CD4-positive, CD25-positive, alpha-beta regulatory T cell (primary cell): ENCODE results near the gene MACROD2. TPM values are rescaled to one million over a fixed set of nuclear protein-coding genes. Genes with fewer than 3 reads are reported as not detected.

Experiments
- ATAC-seq, 2 donors: fragments of 150-1000 bp; cut with Tn5 transposase; one replicate each; pipeline ENCODE4 v1.10.0; 2021; ENCODE audit warnings: low read depth in 2 of 2, moderate number of reproducible peaks in 2 of 2, moderate library complexity in 1 of 2
- DNase-seq, 3 donors: peaks; one replicate each; pipeline versions ENCODE4 v3.0.0 to v3.0.0-alpha.2; 2012 to 2022; ENCODE audit warnings: mixed read lengths in 1 of 3
- H3K27ac ChIP-seq: one replicate; pipeline ENCODE4 v1.7.0; 2013; ENCODE audit warnings: mild to moderate bottlenecking, low read length; ENCODE audit not compliant: insufficient read depth, poor library complexity, severe bottlenecking
- H3K27me3 ChIP-seq: one replicate; pipeline ENCODE4 v1.7.0; 2013; ENCODE audit warnings: low read length; ENCODE audit not compliant: control insufficient read depth, insufficient read depth
- H3K36me3 ChIP-seq: one replicate; pipeline ENCODE4 v1.7.0; 2013; ENCODE audit warnings: mild to moderate bottlenecking, low read length, moderate library complexity; ENCODE audit not compliant: control insufficient read depth, insufficient read depth
- H3K4me1 ChIP-seq: 2 replicates; pipeline ENCODE4 v1.7.0; 2013; ENCODE audit warnings: mild to moderate bottlenecking, low read length; ENCODE audit not compliant: insufficient read depth, control insufficient read depth, poor library complexity, severe bottlenecking
- H3K4me3 ChIP-seq: one replicate; pipeline ENCODE4 v1.7.0; 2013; ENCODE audit warnings: low read depth, mild to moderate bottlenecking, low read length, moderate library complexity
- H3K9me3 ChIP-seq, 2 experiments: 1 replicate in 1 of 2; 2 replicates in 1 of 2; pipeline ENCODE4 v1.7.0; 2013; ENCODE audit warnings: low read length in 2 of 2, mild to moderate bottlenecking in 1 of 2, moderate library complexity in 1 of 2; ENCODE audit not compliant: control insufficient read depth in 2 of 2
- H3K27ac Mint-ChIP-seq, 3 donors: one replicate each; pipeline ENCODE4 v1.8.0; 2020 to 2022; ENCODE audit warnings: mild to moderate bottlenecking in 3 of 3, mixed read lengths in 3 of 3, moderate library complexity in 2 of 3
- H3K27me3 Mint-ChIP-seq: one replicate; pipeline ENCODE4 v1.8.0; 2022; ENCODE audit warnings: mild to moderate bottlenecking, mixed read lengths
- H3K36me3 Mint-ChIP-seq: one replicate; pipeline ENCODE4 v1.8.0; 2020; ENCODE audit warnings: mixed read lengths
- H3K4me1 Mint-ChIP-seq, 4 donors: one replicate each; pipeline ENCODE4 v1.8.0; 2020 to 2022; ENCODE audit warnings: mixed read lengths in 4 of 4, mild to moderate bottlenecking in 1 of 4
- H3K4me3 Mint-ChIP-seq, 4 donors: one replicate each; pipeline ENCODE4 v1.8.0; 2020 to 2022; ENCODE audit warnings: mild to moderate bottlenecking in 4 of 4, mixed read lengths in 4 of 4, moderate library complexity in 3 of 4
- H3K9me3 Mint-ChIP-seq, 7 donors: one replicate each; pipeline ENCODE4 v1.8.0; 2020 to 2022; ENCODE audit warnings: mixed read lengths in 7 of 7, mild to moderate bottlenecking in 3 of 7, moderate library complexity in 2 of 7
- polyA plus RNA-seq, 4 donors: library from polyadenylated mRNA; unstranded; fragments of 300-500 nt; fragmentation: Illumina TruSeq; gene quantifications; one replicate each; pipeline ENCODE4 v1.2.3, GENCODE V29; 2021
- total RNA-seq: library from RNA; stranded (reverse); gene quantifications from one replicate; pipeline ENCODE4 v1.2.3, GENCODE V29; 2022

MACROD2 gene
- total and polyA plus RNA-seq, 5 donors from 2014 or later = 1.4 TPM; not detected in 4

- Histone ChIP-seq H3K27ac (no peak overlapping the region), H3K36me3 (no peaks in the 10 kb centered on the region), H3K9me3 (peaks cover 0 to 3% of the 10 kb centered on the region in 2 experiments), H3K27me3 (no peaks in the 10 kb centered on the region), H3K4me3 (no peak overlapping the region), H3K4me1 (no peaks in the 10 kb centered on the region)
- H3K9me3 Mint-ChIP-seq = peaks cover 4 to 34% (median 12%) of the 10 kb centered on the region in 7 donors
- H3K27me3 Mint-ChIP-seq = no peaks in the 10 kb centered on the region
- H3K4me3 Mint-ChIP-seq = no peak overlapping the region
- H3K4me1 Mint-ChIP-seq = no peaks in the 10 kb centered on the region
- no peak for ATAC-seq
- H3K36me3 Mint-ChIP-seq = no peaks in the 10 kb centered on the region
- no peak for DNase-seq
- no peak overlapping the region for H3K27ac Mint-ChIP-seq
Observed at GRCh38 chr20:14562981-14563380, 567.7 kb downstream of the MACROD2 start.

GRCh38 chr20:14566505-14566904, 571.2 kb downstream of the MACROD2 start:
- Histone ChIP-seq H3K4me3 (no peak overlapping the region), H3K27me3 (no peaks in the 10 kb centered on the region), H3K27ac (no peak overlapping the region), H3K36me3 (no peaks in the 10 kb centered on the region), H3K4me1 (no peaks in the 10 kb centered on the region), H3K9me3 (peaks cover 0 to 3% of the 10 kb centered on the region in 2 experiments)
- Mint-ChIP-seq H3K27me3 (no peaks in the 10 kb centered on the region), H3K36me3 (no peaks in the 10 kb centered on the region), H3K4me3 (no peak overlapping the region), H3K9me3 (peaks cover 3 to 41% (median 8%) of the 10 kb centered on the region in 7 donors), H3K27ac (no peak overlapping the region), H3K4me1 (no peaks in the 10 kb centered on the region)
- no peak for DNase-seq
- ATAC-seq = no peak

- Mint-ChIP-seq H3K9me3 (peaks cover 3 to 44% (median 8%) of the 10 kb centered on the region in 7 donors), H3K27ac (no peak overlapping the region), H3K27me3 (no peaks in the 10 kb centered on the region), H3K4me3 (no peak overlapping the region), H3K4me1 (no peaks in the 10 kb centered on the region), H3K36me3 (no peaks in the 10 kb centered on the region)
- no peak overlapping the region for H3K27ac ChIP-seq
- H3K9me3 ChIP-seq = peaks cover 0 to 3% of the 10 kb centered on the region in 2 experiments
- ATAC-seq = no peak
- H3K4me1 ChIP-seq = no peaks in the 10 kb centered on the region
- no peak for DNase-seq
- no peaks in the 10 kb centered on the region for H3K36me3 ChIP-seq
- H3K27me3 ChIP-seq = no peaks in the 10 kb centered on the region
- no peak overlapping the region for H3K4me3 ChIP-seq
Observed at GRCh38 chr20:14568225-14568624, 572.9 kb downstream of the MACROD2 start.

- ATAC-seq = no peak
- no peaks in the 10 kb centered on the region for H3K27me3 Mint-ChIP-seq
Observed at GRCh38 chr20:14568701-14569100, 573.4 kb downstream of the MACROD2 start.

GRCh38 chr20:14569641-14570040, 574.3 kb downstream of the MACROD2 start:
- H3K36me3 Mint-ChIP-seq = no peaks in the 10 kb centered on the region
- H3K27ac Mint-ChIP-seq = no peak overlapping the region
- ATAC-seq (no peak), DNase-seq (no peak)
- no peak overlapping the region for H3K4me3 ChIP-seq
- no peaks in the 10 kb centered on the region for H3K27me3 ChIP-seq
- no peak overlapping the region for H3K4me3 Mint-ChIP-seq
- no peak overlapping the region for H3K27ac ChIP-seq
- no peaks in the 10 kb centered on the region for H3K36me3 ChIP-seq
- no peaks in the 10 kb centered on the region for H3K4me1 ChIP-seq
- no peaks in the 10 kb centered on the region for H3K27me3 Mint-ChIP-seq
- H3K9me3 Mint-ChIP-seq = peaks cover 2 to 37% (median 8%) of the 10 kb centered on the region in 7 donors
- H3K4me1 Mint-ChIP-seq = no peaks in the 10 kb centered on the region
- H3K9me3 ChIP-seq = peaks cover 0 to 7% of the 10 kb centered on the region in 2 experiments

More at GRCh38 chr20:14568701-14569100, 573.4 kb downstream of the MACROD2 start:
- Histone ChIP-seq H3K27me3 (no peaks in the 10 kb centered on the region), H3K4me3 (no peak overlapping the region), H3K27ac (no peak overlapping the region), H3K36me3 (no peaks in the 10 kb centered on the region), H3K4me1 (no peaks in the 10 kb centered on the region), H3K9me3 (peaks cover 0 to 3% of the 10 kb centered on the region in 2 experiments)
- Mint-ChIP-seq H3K9me3 (peaks cover 3 to 42% (median 8%) of the 10 kb centered on the region in 7 donors), H3K4me1 (no peaks in the 10 kb centered on the region), H3K27ac (no peak overlapping the region), H3K36me3 (no peaks in the 10 kb centered on the region), H3K4me3 (no peak overlapping the region)
- no peak for DNase-seq

GRCh38 chr20:14570811-14571210, 575.5 kb downstream of the MACROD2 start:
- Mint-ChIP-seq H3K27ac (no peak overlapping the region), H3K4me3 (no peak overlapping the region), H3K9me3 (peaks cover 2 to 30% (median 5%) of the 10 kb centered on the region in 7 donors), H3K4me1 (no peaks in the 10 kb centered on the region), H3K36me3 (no peaks in the 10 kb centered on the region), H3K27me3 (no peaks in the 10 kb centered on the region)
- Histone ChIP-seq H3K9me3 (peaks cover 0 to 4% of the 10 kb centered on the region in 2 experiments), H3K4me3 (no peak overlapping the region), H3K36me3 (no peaks in the 10 kb centered on the region), H3K27ac (no peak overlapping the region), H3K27me3 (no peaks in the 10 kb centered on the region), H3K4me1 (no peaks in the 10 kb centered on the region)
- no peak for ATAC-seq
- no peak for DNase-seq

GRCh38 chr20:14573676-14574075, 578.4 kb downstream of the MACROD2 start:
- H3K4me1 Mint-ChIP-seq = no peaks in the 10 kb centered on the region
- peaks cover 0 to 4% of the 10 kb centered on the region in 2 experiments for H3K9me3 ChIP-seq
- H3K4me3 Mint-ChIP-seq = no peak overlapping the region
- H3K36me3 ChIP-seq = no peaks in the 10 kb centered on the region
- H3K27ac Mint-ChIP-seq = no peak overlapping the region
- H3K27ac ChIP-seq = no peak overlapping the region
- DNase-seq (no peak), ATAC-seq (no peak)
- H3K4me1 ChIP-seq = no peaks in the 10 kb centered on the region
- no peaks in the 10 kb centered on the region for H3K36me3 Mint-ChIP-seq
- H3K9me3 Mint-ChIP-seq = peaks cover 2 to 31% (median 4%) of the 10 kb centered on the region in 7 donors
- no peaks in the 10 kb centered on the region for H3K27me3 Mint-ChIP-seq
- H3K4me3 ChIP-seq = no peak overlapping the region
- H3K27me3 ChIP-seq = no peaks in the 10 kb centered on the region

- Histone ChIP-seq H3K27me3 (no peaks in the 10 kb centered on the region), H3K36me3 (no peaks in the 10 kb centered on the region), H3K27ac (no peak overlapping the region), H3K9me3 (peaks cover 0 to 4% of the 10 kb centered on the region in 2 experiments), H3K4me1 (no peaks in the 10 kb centered on the region), H3K4me3 (no peak overlapping the region)
- ATAC-seq (no peak), DNase-seq (no peak)
- Mint-ChIP-seq H3K27me3 (no peaks in the 10 kb centered on the region), H3K27ac (no peak overlapping the region), H3K4me1 (no peaks in the 10 kb centered on the region), H3K36me3 (no peaks in the 10 kb centered on the region), H3K4me3 (no peak overlapping the region), H3K9me3 (peaks cover 0 to 26% (median 4%) of the 10 kb centered on the region in 7 donors)
Observed at GRCh38 chr20:14576196-14576877, 581.0 kb downstream of the MACROD2 start.
